Mucosa of rectum (tissue), 2 donors: ENCODE measurements around the gene NDE1.

Experiments
- H3K27ac ChIP-seq, 2 donors: one replicate each; pipeline ENCODE4 v1.7.0; 2013; ENCODE audit warnings: inconsistent platforms in 2 of 2, low read depth in 2 of 2, low read length in 2 of 2
- H3K27me3 ChIP-seq, 2 donors: one replicate each; pipeline ENCODE4 v1.7.0; 2013; ENCODE audit warnings: low read length in 2 of 2; ENCODE audit not compliant: control insufficient read depth in 2 of 2, insufficient read depth in 2 of 2
- H3K36me3 ChIP-seq, 2 donors: one replicate each; pipeline ENCODE4 v1.7.0; 2013; ENCODE audit warnings: low read length in 2 of 2; ENCODE audit not compliant: control insufficient read depth in 2 of 2, insufficient read depth in 2 of 2
- H3K4me1 ChIP-seq, 2 donors: one replicate each; pipeline ENCODE4 v1.7.0; 2013; ENCODE audit warnings: low read length in 2 of 2, mild to moderate bottlenecking in 1 of 2; ENCODE audit not compliant: control insufficient read depth in 2 of 2, insufficient read depth in 2 of 2
- H3K4me3 ChIP-seq, 2 donors: one replicate each; pipeline ENCODE4 v1.7.0; 2013; ENCODE audit warnings: low read length in 2 of 2
- H3K9ac ChIP-seq, 2 donors: one replicate each; pipeline ENCODE4 v1.7.0; 2013; ENCODE audit warnings: low read length in 2 of 2, low read depth in 1 of 2, mild to moderate bottlenecking in 1 of 2
- H3K9me3 ChIP-seq, 2 donors: one replicate each; pipeline ENCODE4 v1.7.0; 2013; ENCODE audit warnings: low read length in 2 of 2; ENCODE audit not compliant: control insufficient read depth in 2 of 2
- donor health status: healthy.
- donor health status: Normal muscosa, but diverticular disease.

NDE1 gene

GRCh38 chr16:15621456-15621855 lies 28.6 kb upstream of the NDE1 start:
- no peak overlapping the region for H3K4me3 ChIP-seq
- no peak overlapping the region for H3K27ac ChIP-seq
- H3K27me3 ChIP-seq: no peaks in the 10 kb centered on the region
- no peaks in the 10 kb centered on the region for H3K9me3 ChIP-seq
- H3K4me1 ChIP-seq: no peaks in the 10 kb centered on the region
- peaks cover 72 to 77% of the 10 kb centered on the region in 2 donors for H3K36me3 ChIP-seq
- no peak overlapping the region for H3K9ac ChIP-seq

- peaks cover 68 to 73% of the 10 kb centered on the region in 2 donors for H3K36me3 ChIP-seq
- no peaks in the 10 kb centered on the region for H3K27me3 ChIP-seq
- H3K9ac ChIP-seq: no peak overlapping the region
- H3K9me3 ChIP-seq: no peaks in the 10 kb centered on the region
- no peaks in the 10 kb centered on the region for H3K4me1 ChIP-seq
- no peak overlapping the region for H3K4me3 ChIP-seq
- no peak overlapping the region for H3K27ac ChIP-seq
Observed at GRCh38 chr16:15621889-15622288, 28.2 kb upstream of the NDE1 start.

- Histone ChIP-seq H3K4me1 (no peaks in the 10 kb centered on the region), H3K9ac (no peak overlapping the region), H3K9me3 (no peaks in the 10 kb centered on the region), H3K27me3 (no peaks in the 10 kb centered on the region), H3K36me3 (peaks cover 58 to 67% of the 10 kb centered on the region in 2 donors), H3K4me3 (no peak overlapping the region), H3K27ac (no peak overlapping the region)
Observed at GRCh38 chr16:15631730-15632409, 18.2 kb upstream of the NDE1 start.

- Histone ChIP-seq H3K36me3 (peaks cover 66 to 76% of the 10 kb centered on the region in 2 donors), H3K4me1 (peaks cover 0 to 3% of the 10 kb centered on the region in 2 donors), H3K4me3 (no peak overlapping the region), H3K9ac (no peak overlapping the region), H3K27ac (peak overlapping the region in 1 of 2 donors; percentile 9), H3K9me3 (no peaks in the 10 kb centered on the region), H3K27me3 (no peaks in the 10 kb centered on the region)
Observed at GRCh38 chr16:15635926-15636325, 14.1 kb upstream of the NDE1 start.

- H3K27me3 ChIP-seq: no peaks in the 10 kb centered on the region
- peaks cover 62 to 72% of the 10 kb centered on the region in 2 donors for H3K36me3 ChIP-seq
- no peak overlapping the region for H3K9ac ChIP-seq
- peaks cover 3 to 4% of the 10 kb centered on the region in 2 donors for H3K4me1 ChIP-seq
- H3K27ac ChIP-seq: peak overlapping the region in 1 of 2 donors; percentile 43
- no peaks in the 10 kb centered on the region for H3K9me3 ChIP-seq
- no peak overlapping the region for H3K4me3 ChIP-seq
Observed at GRCh38 chr16:15636392-15636873, 13.6 kb upstream of the NDE1 start.

- peaks cover 42 to 50% of the 10 kb centered on the region in 2 donors for H3K36me3 ChIP-seq
Observed at GRCh38 chr16:15639061-15639568, 10.9 kb upstream of the NDE1 start.

GRCh38 chr16:15640966-15641365 lies 9.1 kb upstream of the NDE1 start:
- Histone ChIP-seq H3K4me3 (peak overlapping the region in 1 of 2 donors; percentile 93), H3K36me3 (peaks cover 24 to 33% of the 10 kb centered on the region in 2 donors), H3K9me3 (no peaks in the 10 kb centered on the region), H3K27ac (no peak overlapping the region), H3K4me1 (peaks cover 16 to 28% of the 10 kb centered on the region in 2 donors), H3K9ac (peak overlapping the region in 1 of 2 donors; percentile 83), H3K27me3 (no peaks in the 10 kb centered on the region)

More at GRCh38 chr16:15639061-15639568, 10.9 kb upstream of the NDE1 start:
- H3K27ac ChIP-seq: no peak overlapping the region
- H3K27me3 ChIP-seq: no peaks in the 10 kb centered on the region
- H3K4me1 ChIP-seq: peaks cover 13 to 18% of the 10 kb centered on the region in 2 donors
- no peak overlapping the region for H3K4me3 ChIP-seq
- peak overlapping the region in 1 of 2 donors; percentile 27 for H3K9ac ChIP-seq
- H3K9me3 ChIP-seq: no peaks in the 10 kb centered on the region

GRCh38 chr16:15641753-15642556 lies 8.1 kb upstream of the NDE1 start:
- peak overlapping the region; percentile 91 to 93 for H3K27ac ChIP-seq

GRCh38 chr16:15642557-15643047 lies 7.4 kb upstream of the NDE1 start:
- Histone ChIP-seq H3K4me1 (peaks cover 16 to 28% of the 10 kb centered on the region in 2 donors), H3K9me3 (no peaks in the 10 kb centered on the region), H3K9ac (peak overlapping the region; percentile 83 to 92), H3K27me3 (no peaks in the 10 kb centered on the region), H3K36me3 (peaks cover 9 to 16% of the 10 kb centered on the region in 2 donors), H3K4me3 (peak overlapping the region; percentile 93 to 98), H3K27ac (peak overlapping the region; percentile 91 to 93)

More at GRCh38 chr16:15641753-15642556, 8.1 kb upstream of the NDE1 start:
- Histone ChIP-seq H3K4me3 (peak overlapping the region; percentile 93 to 98), H3K9me3 (no peaks in the 10 kb centered on the region), H3K9ac (peak overlapping the region; percentile 83 to 92), H3K27me3 (no peaks in the 10 kb centered on the region), H3K4me1 (peaks cover 16 to 28% of the 10 kb centered on the region in 2 donors), H3K36me3 (peaks cover 16 to 23% of the 10 kb centered on the region in 2 donors)
